Activated gamma-delta T cell treated with Interleukin-2 at 50 U/mL for 16 hours (primary cell): ENCODE data around the gene GAB3.
A peak's percentile ranks its signal among the peaks of the same experiment; 100 is the strongest.
"Not testable (repeated sequence)": the region's sequence is repeated elsewhere in the genome, so short reads cannot be mapped to it uniquely, and the experiment has no call there.

Source experiments
- DNase-seq: peaks from one replicate; pipeline ENCODE4 v3.0.0-alpha.2; 2020

The GAB3 gene

GRCh38 chrX:154718616-154719015 lies 32.3 kb downstream of the GAB3 start:
- no peak for DNase-seq

GRCh38 chrX:154717824-154718223 lies 33.1 kb downstream of the GAB3 start:
- DNase-seq: peak; percentile 28

- DNase-seq: no peak
Measured at GRCh38 chrX:154715825-154716224, 35.1 kb downstream of the GAB3 start.

GRCh38 chrX:154714925-154715324 lies 36.0 kb downstream of the GAB3 start:
- peak; percentile 54 for DNase-seq

GRCh38 chrX:154712781-154713740 lies 37.8 kb downstream of the GAB3 start:
- DNase-seq: peak; percentile 34

GRCh38 chrX:154711264-154711663 lies 39.6 kb downstream of the GAB3 start:
- no peak for DNase-seq

- no peak for DNase-seq
Measured at GRCh38 chrX:154710309-154710708, 40.6 kb downstream of the GAB3 start.

GRCh38 chrX:154698630-154699248 lies 52.1 kb downstream of the GAB3 start:
- DNase-seq: no peak

GRCh38 chrX:154696676-154697045 lies 54.2 kb downstream of the GAB3 start:
- DNase-seq: no peak

GRCh38 chrX:154695911-154696675 lies 54.8 kb downstream of the GAB3 start:
- DNase-seq: no peak

GRCh38 chrX:154693394-154693793 lies 57.5 kb downstream of the GAB3 start:
- no peak for DNase-seq

- DNase-seq: not testable (repeated sequence)
Measured at GRCh38 chrX:154690438-154690837, 60.4 kb downstream of the GAB3 start.

GRCh38 chrX:154672084-154672483 lies 78.8 kb downstream of the GAB3 start:
- DNase-seq: not testable (repeated sequence)

GRCh38 chrX:154670848-154671247 lies 80.0 kb downstream of the GAB3 start:
- not testable (repeated sequence) for DNase-seq

GRCh38 chrX:154661899-154662298 lies 89.0 kb downstream of the GAB3 start:
- no peak for DNase-seq

GRCh38 chrX:154661170-154661569 lies 89.7 kb downstream of the GAB3 start:
- no peak for DNase-seq

GRCh38 chrX:154660541-154660940 lies 90.3 kb downstream of the GAB3 start:
- no peak for DNase-seq

- no peak for DNase-seq
Measured at GRCh38 chrX:154658957-154659356, 91.9 kb downstream of the GAB3 start.

- DNase-seq: no peak
Measured at GRCh38 chrX:154658187-154658586, 92.7 kb downstream of the GAB3 start.

- no peak for DNase-seq
Measured at GRCh38 chrX:154657226-154657805, 93.6 kb downstream of the GAB3 start.

GRCh38 chrX:154655786-154656185 lies 95.1 kb downstream of the GAB3 start:
- DNase-seq: no peak

- no peak for DNase-seq
Measured at GRCh38 chrX:154655346-154655745, 95.5 kb downstream of the GAB3 start.

- no peak for DNase-seq
Measured at GRCh38 chrX:154654925-154655324, 96.0 kb downstream of the GAB3 start.
